ENCODE measurements around the gene ELAVL4. TPM values are rescaled to one million over a fixed set of nuclear protein-coding genes. Genes with fewer than 3 reads are reported as not detected.

The ELAVL4 gene
- total and polyA plus RNA-seq, 2 of the 8 experiments (the other 6 are each of a cell fraction or from before 2014, with no cell fraction given) = 0.21 to 0.89 TPM

DNA sequence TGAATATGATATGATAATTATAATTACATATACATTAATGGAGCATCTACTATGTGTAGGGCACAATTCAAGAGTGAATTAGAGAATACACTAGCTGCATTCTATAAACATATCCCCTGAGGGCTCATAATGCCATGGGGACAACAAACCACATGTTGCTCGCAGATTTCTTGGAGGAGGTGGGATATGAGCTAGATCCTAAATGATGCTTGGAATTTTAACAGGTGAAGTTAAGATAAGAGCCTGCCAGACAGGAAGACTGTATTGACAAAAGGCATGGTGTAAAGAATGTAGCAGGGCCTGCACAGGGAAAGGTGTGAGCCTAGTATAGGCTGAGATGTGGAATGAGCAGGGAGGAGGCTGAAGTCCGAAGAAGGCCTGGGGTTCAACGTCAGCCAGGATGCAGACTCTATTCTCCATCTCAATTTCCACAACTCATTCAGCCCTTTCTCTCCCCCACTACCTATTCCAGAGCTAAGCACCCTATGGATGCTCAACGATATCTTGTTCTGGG is 120.2 kb downstream of the ELAVL4 start:
- no peak overlapping the region for H3K4me3 ChIP-seq (ENCODE audit: extremely low read depth in 1 of 4, insufficient read depth in 2 of 4, low read depth in 3 of 4, low read length in 4 of 4)
- no peak overlapping the region for H3K4me2 ChIP-seq (ENCODE audit: insufficient read depth in 1 of 2, low read depth in 2 of 2, low read length in 2 of 2)
- TF ChIP-seq HDAC6 (IDR thresholded peaks at IDR 0.05; ENCODE audit: low read depth, low read length) (no peak), KDM4A (IDR thresholded peaks at IDR 0.05; ENCODE audit: low read depth, low read length, severe bottlenecking) (no peak), TBP (IDR thresholded peaks at IDR 0.05; ENCODE audit: low read depth, low read length) (no peak)
- TF ChIP-seq, protein P1, sequence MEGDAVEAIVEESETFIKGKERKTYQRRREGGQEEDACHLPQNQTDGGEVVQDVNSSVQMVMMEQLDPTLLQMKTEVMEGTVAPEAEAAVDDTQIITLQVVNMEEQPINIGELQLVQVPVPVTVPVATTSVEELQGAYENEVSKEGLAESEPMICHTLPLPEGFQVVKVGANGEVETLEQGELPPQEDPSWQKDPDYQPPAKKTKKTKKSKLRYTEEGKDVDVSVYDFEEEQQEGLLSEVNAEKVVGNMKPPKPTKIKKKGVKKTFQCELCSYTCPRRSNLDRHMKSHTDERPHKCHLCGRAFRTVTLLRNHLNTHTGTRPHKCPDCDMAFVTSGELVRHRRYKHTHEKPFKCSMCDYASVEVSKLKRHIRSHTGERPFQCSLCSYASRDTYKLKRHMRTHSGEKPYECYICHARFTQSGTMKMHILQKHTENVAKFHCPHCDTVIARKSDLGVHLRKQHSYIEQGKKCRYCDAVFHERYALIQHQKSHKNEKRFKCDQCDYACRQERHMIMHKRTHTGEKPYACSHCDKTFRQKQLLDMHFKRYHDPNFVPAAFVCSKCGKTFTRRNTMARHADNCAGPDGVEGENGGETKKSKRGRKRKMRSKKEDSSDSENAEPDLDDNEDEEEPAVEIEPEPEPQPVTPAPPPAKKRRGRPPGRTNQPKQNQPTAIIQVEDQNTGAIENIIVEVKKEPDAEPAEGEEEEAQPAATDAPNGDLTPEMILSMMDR (IDR thresholded peaks at IDR 0.05; ENCODE audit: control extremely low read depth in 1 of 3, insufficient read depth in 1 of 3, low read depth in 1 of 3, low read length in 3 of 3) = no peak
- no peak overlapping the region for H3K27ac ChIP-seq (ENCODE audit: low read depth, low read length)
- no peaks in the 10 kb centered on the region for H3K23me2 ChIP-seq (ENCODE audit: low read depth, low read length)
- no peaks in the 10 kb centered on the region for H3K36me3 ChIP-seq (ENCODE audit: control insufficient read depth in 2 of 4, insufficient read depth in 4 of 4, low read length in 3 of 4)
- H4K91ac ChIP-seq (replicated peaks; ENCODE audit: insufficient read length, low read length) = no peak overlapping the region
- H3K4me1 ChIP-seq (replicated peaks in 1 of 4; ENCODE audit: control insufficient read depth in 3 of 4, insufficient read depth in 4 of 4, low read length in 3 of 4) = no peaks in the 10 kb centered on the region
- no peak overlapping the region for H4K5ac ChIP-seq (ENCODE audit: insufficient read length, low read depth, low read length)
- no peak overlapping the region for H2BK12ac ChIP-seq (ENCODE audit: low read depth, low read length)
- H2BK15ac ChIP-seq (ENCODE audit: low read length) = no peak overlapping the region
- FAIRE-seq (no peak), DNase-seq (ENCODE audit: low read depth in 1 of 2, low spot score in 2 of 2) (no peak)
- H3K9me3 ChIP-seq (ENCODE audit: insufficient read depth in 2 of 2, low read depth in 1 of 2, low read length in 1 of 2) = peaks cover 30 to 40% of the 10 kb centered on the region in 2 experiments
- H4K20me1 ChIP-seq (replicated peaks in 1 of 2; ENCODE audit: control insufficient read depth in 1 of 2, insufficient read depth in 2 of 2, low read length in 2 of 2) = no peaks in the 10 kb centered on the region
- no peak overlapping the region for H3K23ac ChIP-seq (ENCODE audit: insufficient read length)
- H3K18ac ChIP-seq (ENCODE audit: extremely low read depth, low read length) = no peak overlapping the region
- H3K79me2 ChIP-seq (ENCODE audit: control insufficient read depth in 1 of 2, insufficient read depth in 2 of 2, low read length in 2 of 2) = no peaks in the 10 kb centered on the region
- H2BK5ac ChIP-seq (ENCODE audit: low read depth, low read length) = no peak overlapping the region
- H3K9ac ChIP-seq (replicated peaks in 1 of 4; ENCODE audit: extremely low read depth in 1 of 4, low read depth in 3 of 4, low read length in 3 of 4) = no peak overlapping the region
- H2AK5ac ChIP-seq (ENCODE audit: low read depth, low read length) = no peak overlapping the region
- 92% methylated on average over 4 of the region's 4 CpGs; no CpG with 5 or more reads in 1 of the 2 experiments for WGBS, 2 experiments (ENCODE audit: extremely low coverage in 1 of 2, insufficient coverage in 1 of 2, insufficient read length in 1 of 2, insufficient replicate concordance in 2 of 2, low coverage in 1 of 2, low lambda C conversion rate in 2 of 2, missing lambda C conversion rate in 1 of 2)
- no peak overlapping the region for H2BK120ac ChIP-seq (replicated peaks; ENCODE audit: low read depth, low read length)
- no peak overlapping the region for H3K56ac ChIP-seq (replicated peaks; ENCODE audit: insufficient read length, low read depth, low read length)
- CTCF ChIA-PET (ENCODE audit: partially characterized antibody) = no interaction called here
- no peak overlapping the region for H4K8ac ChIP-seq (ENCODE audit: extremely low read depth, insufficient read depth, low read length)
- H3K4ac ChIP-seq (replicated peaks; ENCODE audit: insufficient read length, low read depth, low read length) = no peak overlapping the region
- POLR2A ChIA-PET (ENCODE audit: partially characterized antibody) = no interaction called here
- H2BK20ac ChIP-seq (ENCODE audit: low read length) = no peak overlapping the region
- H3K27me3 ChIP-seq (replicated peaks in 1 of 4; ENCODE audit: control insufficient read depth in 3 of 4, extremely low read depth in 1 of 4, insufficient read depth in 3 of 4, low read length in 3 of 4) = no peaks in the 10 kb centered on the region
- no peak overlapping the region for H2AFZ ChIP-seq (ENCODE audit: low read length)
- H3K79me1 ChIP-seq (ENCODE audit: low read depth, low read length) = no peaks in the 10 kb centered on the region
- no peak overlapping the region for H3K14ac ChIP-seq (ENCODE audit: insufficient read length)
